Measurements from ENCODE around the gene NELL2.

Gene NELL2

DNA sequence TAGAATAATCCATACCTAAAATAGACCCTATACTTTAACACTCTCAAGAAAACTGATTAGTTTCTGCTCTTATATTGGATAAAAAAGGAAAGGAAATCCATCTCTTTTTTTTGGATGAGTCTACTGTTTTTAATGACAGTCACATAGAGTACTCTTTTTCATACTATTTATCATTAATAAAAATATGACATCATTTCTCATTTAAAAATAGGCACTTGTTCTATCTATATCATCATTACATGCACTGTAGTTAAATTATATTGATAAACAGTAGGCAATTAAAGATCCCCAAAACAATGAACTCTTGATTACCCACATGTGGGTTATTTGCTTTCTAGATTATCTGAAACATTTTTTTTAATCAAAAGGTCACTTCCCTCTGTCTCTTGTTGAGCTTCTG, 338.8 kb downstream of the NELL2 start:
- no peak for DNase-seq (ENCODE audit: low read depth in 2 of 2)

- no peak for DNase-seq (ENCODE audit: low read depth in 2 of 2)
Measured at GRCh38 chr12:44532940-44533339, 343.2 kb downstream of the NELL2 start.

DNA sequence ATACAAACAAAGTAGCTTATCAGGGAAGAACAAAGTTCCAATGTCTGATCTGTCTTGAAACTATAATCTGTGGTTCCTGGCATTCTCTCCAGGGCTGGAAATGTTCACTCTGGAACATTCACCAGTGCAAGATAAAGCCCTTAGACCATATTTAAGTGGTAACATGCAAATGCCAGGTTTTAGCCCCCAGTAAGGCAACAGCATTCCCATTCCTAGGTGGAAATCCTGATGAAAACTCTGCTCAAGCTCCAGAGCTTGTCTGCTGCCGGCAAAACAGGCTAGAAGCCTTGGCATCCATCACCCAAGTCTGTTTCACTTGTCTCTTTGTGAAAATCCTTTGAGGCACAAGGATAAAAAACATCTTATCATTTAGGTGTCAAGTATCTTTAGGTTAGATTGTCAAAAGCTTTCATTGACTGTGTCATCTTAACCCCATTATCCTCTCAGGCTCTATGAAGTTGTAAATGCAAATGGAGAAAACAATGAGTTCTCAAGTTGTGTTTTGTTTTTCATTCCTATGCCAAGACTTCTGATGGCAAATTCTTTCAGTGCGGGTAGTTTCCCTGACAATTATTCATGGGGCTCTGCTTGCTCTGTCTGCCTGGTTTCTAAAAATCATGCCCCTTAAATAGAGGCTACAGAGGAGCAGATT, 344.7 kb downstream of the NELL2 start:
- DNase-seq (ENCODE audit: low read depth in 2 of 2), result no peak

- DNase-seq (ENCODE audit: low read depth in 2 of 2), result no peak
Measured at GRCh38 chr12:44526655-44527182, 349.4 kb downstream of the NELL2 start.

GRCh38 chr12:44525806-44526654, 350.1 kb downstream of the NELL2 start:
- DNase-seq (ENCODE audit: low read depth in 2 of 2), result no peak

DNA sequence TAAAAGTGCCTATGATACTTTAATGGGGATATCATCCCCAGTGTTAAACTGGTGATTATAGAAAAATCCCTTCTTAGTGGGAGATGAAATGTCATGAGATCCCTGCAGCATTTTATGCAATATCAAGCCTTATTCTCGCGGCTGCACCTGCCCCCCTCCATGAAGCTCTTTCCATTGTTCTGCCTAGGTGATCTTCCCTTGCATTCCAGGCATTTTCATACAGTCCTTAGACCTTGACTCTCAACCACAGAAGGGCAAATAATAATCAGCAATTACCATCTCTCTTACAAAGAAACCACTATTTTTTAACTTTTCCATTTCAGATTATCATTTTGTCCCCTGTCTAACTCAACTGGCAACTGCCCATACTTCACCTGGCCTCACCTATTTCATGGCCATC, 352.3 kb downstream of the NELL2 start:
- no peak for DNase-seq (ENCODE audit: low read depth in 2 of 2)

DNA sequence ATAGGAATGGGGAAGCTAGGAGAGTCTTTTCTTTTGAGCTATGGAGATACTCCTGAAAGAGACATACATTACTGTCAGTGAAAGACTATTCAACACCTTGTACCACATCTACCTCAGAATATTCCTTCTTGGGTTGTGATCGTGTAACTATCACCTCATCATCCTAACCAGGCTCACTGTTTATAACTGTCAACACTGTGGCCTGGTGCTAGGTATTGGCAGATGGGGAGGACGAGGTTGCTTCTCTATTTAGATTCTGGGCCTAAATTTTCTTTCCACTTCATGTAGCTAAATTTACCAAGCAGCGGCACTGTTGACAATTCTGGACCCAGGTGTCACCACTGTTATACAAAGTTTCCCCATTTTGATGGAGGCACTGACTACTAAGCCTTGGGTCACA, 354.4 kb downstream of the NELL2 start:
- DNase-seq (ENCODE audit: low read depth in 2 of 2), result no peak

DNA sequence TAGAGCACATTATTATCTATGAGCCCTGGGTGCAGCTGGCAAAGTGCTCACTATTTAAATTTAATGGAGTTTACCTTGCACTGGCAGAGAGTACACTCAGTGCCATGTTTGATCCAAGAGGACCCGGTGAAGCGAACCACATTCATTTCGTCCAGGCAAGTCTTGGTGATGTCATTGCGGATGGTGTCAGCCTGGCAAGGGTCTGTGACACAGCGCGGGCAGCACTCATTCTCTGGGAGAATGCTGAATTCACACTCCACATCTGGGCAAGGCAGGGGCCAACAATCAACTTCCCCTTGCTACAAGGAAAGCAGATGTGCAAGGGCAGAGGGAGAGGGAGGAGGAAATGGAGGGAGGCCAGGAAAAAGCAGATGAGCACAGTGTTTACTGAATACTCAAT, 356.2 kb downstream of the NELL2 start:
- no peak for DNase-seq (ENCODE audit: low read depth in 2 of 2)

DNA sequence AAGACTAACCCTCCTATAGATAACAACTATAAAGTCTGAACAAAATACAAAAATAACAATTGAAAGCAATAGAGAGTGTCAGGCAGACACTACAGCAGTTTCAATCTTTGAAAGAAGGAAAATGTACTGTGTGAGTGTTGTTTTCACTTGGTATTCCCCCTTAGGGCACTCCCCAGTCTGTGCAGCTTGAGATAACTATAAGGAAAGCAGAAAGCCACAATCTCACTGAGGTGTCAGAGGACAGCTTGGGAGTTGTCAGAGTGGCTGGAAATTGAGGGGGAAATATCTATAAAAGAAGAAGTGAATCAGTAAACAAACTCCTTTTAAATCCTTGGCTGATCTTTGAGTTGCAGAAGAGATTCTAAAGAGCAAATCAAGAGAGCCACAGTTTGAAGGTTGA, 364.8 kb downstream of the NELL2 start:
- no peak for DNase-seq (ENCODE audit: low read depth in 2 of 2)

- no peak for DNase-seq (ENCODE audit: low read depth in 2 of 2)
Measured at GRCh38 chr12:44510510-44510909, 365.6 kb downstream of the NELL2 start.

GRCh38 chr12:44510076-44510475, 366.0 kb downstream of the NELL2 start:
- DNase-seq (ENCODE audit: low read depth in 2 of 2), result no peak

- no peak for DNase-seq (ENCODE audit: low read depth in 2 of 2)
Measured at GRCh38 chr12:44509471-44509870, 366.6 kb downstream of the NELL2 start.

- no peak for DNase-seq (ENCODE audit: low read depth in 2 of 2)
Measured at GRCh38 chr12:44507461-44507860, 368.7 kb downstream of the NELL2 start.

GRCh38 chr12:44504799-44505198, 371.3 kb downstream of the NELL2 start:
- DNase-seq (ENCODE audit: low read depth in 2 of 2), result no peak

- no peak for DNase-seq (ENCODE audit: low read depth in 2 of 2)
Measured at GRCh38 chr12:44503329-44503728, 372.8 kb downstream of the NELL2 start.

DNA sequence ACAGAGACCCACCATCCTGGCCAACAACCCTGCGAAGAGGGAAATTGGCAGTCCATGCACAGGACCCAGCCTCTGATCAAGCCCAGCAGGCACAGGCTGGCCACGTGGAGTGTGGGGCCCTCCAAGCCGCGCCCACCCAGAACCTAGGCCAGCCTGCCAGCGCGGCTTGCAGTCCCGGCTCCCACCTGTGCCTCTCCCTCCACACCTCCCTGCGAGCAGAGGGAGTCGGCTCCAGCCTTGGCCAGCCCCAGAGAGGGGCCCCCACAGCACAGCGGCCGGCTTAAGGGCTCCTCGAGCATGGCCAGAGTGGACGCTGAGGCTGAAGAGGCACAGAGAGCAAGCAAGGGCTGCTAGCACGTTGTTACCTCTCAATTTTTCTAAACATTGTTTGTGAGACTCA, 373.4 kb downstream of the NELL2 start:
- DNase-seq (ENCODE audit: low read depth in 2 of 2), result no peak

GRCh38 chr12:44500423-44500822, 375.7 kb downstream of the NELL2 start:
- DNase-seq (ENCODE audit: low read depth in 2 of 2), result no peak

DNA sequence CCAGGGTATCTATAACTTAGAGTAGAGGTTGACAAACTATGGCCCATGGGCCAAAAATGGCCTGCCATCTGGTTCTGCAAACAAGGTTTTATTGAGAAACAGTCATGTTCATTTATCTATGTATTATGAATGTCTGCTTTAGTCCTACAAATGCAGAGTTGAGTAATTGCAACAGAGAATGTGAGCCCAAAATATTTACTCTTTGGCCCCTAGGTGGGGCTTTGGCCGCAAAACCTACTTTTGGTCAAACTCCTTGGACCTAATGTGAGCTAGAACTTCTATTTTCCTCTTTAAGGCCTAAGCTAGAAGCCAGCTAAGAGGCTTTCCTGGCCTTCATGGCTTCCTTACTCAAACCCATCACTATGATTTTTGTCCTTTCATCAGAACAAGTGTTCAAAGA, 379.1 kb downstream of the NELL2 start:
- DNase-seq (ENCODE audit: low read depth in 2 of 2), result no peak

DNA sequence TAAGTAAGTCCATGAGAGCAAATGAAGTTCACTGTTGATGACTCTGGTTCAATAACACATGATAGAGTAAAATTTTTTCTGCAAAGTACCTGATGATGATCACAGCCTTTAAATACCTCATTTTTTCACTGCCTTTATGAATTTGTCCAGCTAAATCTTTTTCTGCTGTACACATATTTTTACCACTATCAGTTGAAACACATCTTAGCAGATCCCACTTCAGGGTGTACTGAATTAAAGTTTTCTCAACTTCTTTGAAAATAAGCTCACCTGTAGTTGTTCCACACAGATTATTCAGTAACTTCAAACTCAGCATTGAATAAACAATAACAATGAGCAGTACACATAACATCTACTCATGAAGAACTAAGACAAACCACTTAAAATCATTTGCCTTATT, 385.9 kb downstream of the NELL2 start:
- DNase-seq (ENCODE audit: low read depth in 2 of 2), result no peak

DNA sequence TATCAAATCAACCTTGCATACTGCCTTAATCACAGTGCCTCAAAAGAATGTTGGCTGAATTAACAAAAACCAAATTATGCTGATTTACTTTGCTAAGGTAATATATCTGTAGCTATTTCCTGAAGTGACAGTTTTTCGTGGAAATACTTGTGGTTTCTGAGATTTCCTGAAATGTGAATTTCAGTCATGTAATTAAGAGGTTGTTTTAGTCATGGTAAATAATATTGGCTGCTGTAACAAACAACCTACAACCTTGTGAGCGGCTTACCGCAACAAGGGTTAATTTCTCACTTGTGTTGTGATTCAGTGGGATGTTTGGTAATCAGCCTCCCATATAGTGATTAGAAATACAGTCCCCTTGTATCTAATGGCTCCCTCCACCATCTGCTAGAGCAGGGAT, 387.9 kb downstream of the NELL2 start:
- DNase-seq (ENCODE audit: low read depth in 2 of 2), result no peak

DNA sequence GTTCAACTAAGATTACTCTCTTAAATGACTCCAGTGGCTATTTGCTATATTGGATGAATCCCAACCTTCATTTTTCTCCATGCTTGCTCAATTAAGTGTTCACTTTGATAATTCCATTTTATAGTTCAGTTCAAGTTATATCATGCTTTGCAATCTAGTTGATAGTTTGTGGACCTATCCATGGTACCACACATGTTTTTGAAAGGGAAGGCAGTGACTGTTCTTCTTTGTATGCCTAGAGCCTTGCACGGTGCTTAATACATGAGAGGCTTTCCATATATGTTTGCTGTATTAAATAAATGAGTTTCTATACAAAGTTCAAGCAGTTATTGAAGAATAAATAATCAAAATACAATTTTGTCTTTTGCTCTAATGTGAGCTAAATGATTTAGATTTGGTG, 391.3 kb downstream of the NELL2 start:
- no peak for DNase-seq (ENCODE audit: low read depth in 2 of 2)

DNA sequence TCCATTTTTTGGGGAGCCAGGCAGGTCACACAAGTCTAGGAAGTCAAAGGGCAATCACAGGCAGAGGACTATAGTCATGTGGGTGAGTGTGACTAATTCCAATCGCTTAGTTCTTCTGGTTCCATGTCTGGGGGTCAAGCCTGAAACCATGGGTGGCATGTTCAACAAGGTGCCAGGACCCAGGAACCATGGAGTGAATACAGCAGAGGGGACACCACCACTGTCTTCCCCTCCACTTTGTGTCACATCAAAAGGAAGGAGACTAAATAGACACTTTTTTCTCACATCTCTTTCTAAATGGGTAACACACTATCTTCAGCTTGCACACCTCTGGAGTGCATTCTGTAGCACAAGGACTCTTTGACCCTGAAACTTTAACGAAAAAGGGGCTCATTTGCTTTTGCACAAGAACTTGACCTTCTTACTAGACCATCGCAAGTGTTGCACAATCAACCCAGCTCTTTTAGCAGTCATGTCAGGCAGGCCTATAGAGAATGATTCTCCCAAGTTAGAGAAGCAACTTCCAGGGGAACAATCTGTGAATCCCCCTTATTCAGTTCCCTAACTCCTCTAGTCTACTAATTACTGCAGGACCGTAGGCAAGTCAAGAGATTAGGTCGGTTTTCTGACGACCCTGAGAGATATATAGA, 398.7 kb downstream of the NELL2 start:
- no peak for DNase-seq (ENCODE audit: low read depth in 2 of 2)

DNA sequence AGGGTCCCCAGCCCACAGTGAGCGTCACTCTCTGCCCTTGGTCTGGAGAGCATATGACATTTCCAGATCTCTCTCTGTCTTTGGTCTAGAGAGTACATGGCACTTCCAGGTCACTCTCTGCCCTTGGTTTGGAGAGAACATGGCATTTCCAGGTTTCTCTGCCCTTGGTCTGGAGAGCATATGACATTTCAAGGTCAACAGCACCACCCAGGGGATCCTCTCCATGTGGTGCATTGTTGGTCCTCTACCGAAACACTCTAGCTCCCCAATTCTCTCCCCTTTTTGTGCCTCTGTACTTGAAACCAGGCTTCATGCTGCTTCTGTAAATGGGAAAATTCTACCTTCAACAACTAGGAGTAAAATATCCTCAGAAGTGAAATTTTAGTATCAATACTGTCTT, 399.4 kb downstream of the NELL2 start:
- DNase-seq (ENCODE audit: low read depth in 2 of 2), result no peak
